T-cell (primary cell): ENCODE measurements around the gene UBE2I. TPM values are rescaled to one million over a fixed set of nuclear protein-coding genes. Genes with fewer than 3 reads are reported as not detected.
"Not testable (repeated sequence)": the region's sequence is repeated elsewhere in the genome, so short reads cannot be mapped to it uniquely, and the experiment has no call there.

ENCODE experiments used
- ATAC-seq, 4 experiments: fragments of 200-7000 bp in 3 of 4; fragments of 150-1000 bp in 1 of 4; cut with Tn5 transposase; replicated peaks in 1 of 4; 1 replicate in 3 of 4; 2 replicates in 1 of 4; pipeline ENCODE4 v1.10.0; 2021; ENCODE audit warnings: moderate library complexity in 3 of 4, mild to moderate bottlenecking in 2 of 4, moderate number of reproducible peaks in 1 of 4
- CTCF ChIA-PET, 2 donors: fragments of 300-600 bp; sonication (Branson Sonifier 250); formaldehyde crosslinking; loops; one replicate each; lab custom pipeline; 2022; ENCODE audit warnings: antibody characterized with exemption in 2 of 2; lab: Charles Lee
- POLR2A ChIA-PET, 2 donors: fragments of 300-600 bp; sonication (Branson Sonifier 250); formaldehyde crosslinking; loops; one replicate each; lab custom pipeline; 2022; ENCODE audit warnings: antibody characterized with exemption in 2 of 2; lab: Charles Lee
- DNase-seq, 35 experiments: peaks; one replicate each; pipeline versions ENCODE4 v3.0.0 to v3.0.0-alpha.2; 2013 to 2023
- H3K27ac ChIP-seq: one replicate; pipeline ENCODE4 v1.5.1; 2013; ENCODE audit warnings: low read length
- H3K27me3 ChIP-seq, 2 experiments: replicated peaks in 1 of 2; 1 replicate in 1 of 2; 2 replicates in 1 of 2; pipeline versions ENCODE4 v1.6.1 to v1.7.0; 2013; ENCODE audit warnings: low read length in 1 of 2, mixed read lengths in 1 of 2; ENCODE audit not compliant: control insufficient read depth in 2 of 2, insufficient read depth in 2 of 2; ENCODE audit errors: extremely low read depth in 1 of 2
- H3K36me3 ChIP-seq, 2 donors: 1 replicate in 1 of 2; 2 replicates in 1 of 2; pipeline versions ENCODE4 v1.6.1 to v1.7.0; 2013; ENCODE audit warnings: low read length in 1 of 2; ENCODE audit not compliant: control insufficient read depth in 2 of 2, insufficient read depth in 1 of 2; ENCODE audit errors: extremely low read depth in 1 of 2
- H3K4me1 ChIP-seq, 2 experiments: 1 replicate in 1 of 2; 2 replicates in 1 of 2; pipeline versions ENCODE4 v1.6.1 to v1.7.0; 2013; ENCODE audit warnings: low read length in 2 of 2, mixed read lengths in 1 of 2; ENCODE audit not compliant: insufficient read depth in 2 of 2, control insufficient read depth in 1 of 2; ENCODE audit errors: extremely low read depth in 1 of 2
- H3K4me3 ChIP-seq, 2 donors: 1 replicate in 1 of 2; 2 replicates in 1 of 2; pipeline versions ENCODE4 v1.5.1 to v1.7.0; 2013; ENCODE audit warnings: mild to moderate bottlenecking in 2 of 2, low read length in 1 of 2, moderate library complexity in 1 of 2; ENCODE audit not compliant: control insufficient read depth in 1 of 2; ENCODE audit errors: extremely low read depth in 1 of 2
- H3K9me3 ChIP-seq: 2 replicates; pipeline ENCODE4 v1.7.0; 2013
- H3K27ac Mint-ChIP-seq, 2 donors: one replicate each; pipeline ENCODE4 v1.8.0; 2020 to 2021; ENCODE audit warnings: mild to moderate bottlenecking in 2 of 2, mixed read lengths in 2 of 2
- H3K27me3 Mint-ChIP-seq, 2 donors: one replicate each; pipeline ENCODE4 v1.8.0; 2021 to 2022; ENCODE audit warnings: mixed read lengths in 2 of 2
- H3K36me3 Mint-ChIP-seq: one replicate; pipeline ENCODE4 v1.8.0; 2021; ENCODE audit warnings: mixed read lengths
- H3K4me1 Mint-ChIP-seq, 3 donors: one replicate each; pipeline ENCODE4 v1.8.0; 2020 to 2022; ENCODE audit warnings: mixed read lengths in 3 of 3, mild to moderate bottlenecking in 1 of 3
- H3K4me3 Mint-ChIP-seq, 3 donors: one replicate each; pipeline ENCODE4 v1.8.0; 2020 to 2022; ENCODE audit warnings: mild to moderate bottlenecking in 3 of 3, mixed read lengths in 3 of 3, moderate library complexity in 3 of 3
- H3K9me3 Mint-ChIP-seq, 3 donors: one replicate each; pipeline ENCODE4 v1.8.0; 2020 to 2022; ENCODE audit warnings: mixed read lengths in 3 of 3
- WGBS: methylation state at CpG from one replicate; pipeline ENCODE4 v1.1.5; 2013; ENCODE audit warnings: missing lambda C conversion rate; ENCODE audit not compliant: insufficient coverage; 5-methylcytosine and 5-hydroxymethylcytosine counted together
- total RNA-seq, 35 experiments: library from RNA in 6 of 35; stranded (reverse) in 6 of 35; fragments of 120-200 nt in 1 of 35; gene quantifications; one replicate each; pipeline versions ENCODE4 v1.2.1 to v1.2.4 and lab custom pipeline; 2013 to 2026

The UBE2I gene
- total RNA-seq, 5 donors from 2014 or later (not counting 1 experiment from before 2014, with no cell fraction given) = 173 to 247 (median 190) TPM

DNA sequence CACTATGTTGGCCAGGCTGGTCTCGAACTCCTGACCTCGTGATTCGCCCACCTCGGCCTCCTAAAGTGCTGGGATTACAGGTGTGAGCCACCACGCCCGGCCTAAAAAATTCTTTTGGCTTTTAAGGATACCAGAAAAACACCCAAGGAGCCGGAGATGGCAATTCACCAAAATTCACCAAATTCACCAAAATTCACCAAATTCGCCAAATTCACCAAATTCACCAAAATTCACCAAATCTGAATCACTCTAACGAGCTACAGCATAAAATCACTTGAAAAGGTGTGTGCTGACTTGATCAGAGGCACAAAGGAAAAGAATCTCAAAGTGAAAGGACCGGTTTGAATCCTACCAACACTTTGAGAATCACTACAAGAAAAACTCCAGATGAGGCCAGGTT, 19.5 kb downstream of the UBE2I start:
- peaks cover 6 to 18% (median 15%) of the 10 kb centered on the region in 3 donors for H3K4me1 Mint-ChIP-seq
- DNase-seq, H3K4me3 ChIP-seq, POLR2A ChIA-PET, H3K27ac ChIP-seq, CTCF ChIA-PET, H3K9me3 ChIP-seq, ATAC-seq, H3K4me3 Mint-ChIP-seq, H3K9me3 Mint-ChIP-seq: not testable (repeated sequence)
- H3K36me3 Mint-ChIP-seq = peaks cover 11% of the 10 kb centered on the region
- H3K4me1 ChIP-seq = peaks cover 6 to 33% of the 10 kb centered on the region in 2 experiments
- peaks cover 0 to 32% of the 10 kb centered on the region in 2 experiments for H3K27me3 ChIP-seq
- H3K36me3 ChIP-seq = peaks cover 9 to 17% of the 10 kb centered on the region in 2 donors
- 92% methylated on average over 8 of the region's 10 CpGs for WGBS
- peaks cover 0 to 15% of the 10 kb centered on the region in 2 donors for H3K27me3 Mint-ChIP-seq
- peak overlapping the region in 1 of 2 donors; percentile 43 for H3K27ac Mint-ChIP-seq

DNA sequence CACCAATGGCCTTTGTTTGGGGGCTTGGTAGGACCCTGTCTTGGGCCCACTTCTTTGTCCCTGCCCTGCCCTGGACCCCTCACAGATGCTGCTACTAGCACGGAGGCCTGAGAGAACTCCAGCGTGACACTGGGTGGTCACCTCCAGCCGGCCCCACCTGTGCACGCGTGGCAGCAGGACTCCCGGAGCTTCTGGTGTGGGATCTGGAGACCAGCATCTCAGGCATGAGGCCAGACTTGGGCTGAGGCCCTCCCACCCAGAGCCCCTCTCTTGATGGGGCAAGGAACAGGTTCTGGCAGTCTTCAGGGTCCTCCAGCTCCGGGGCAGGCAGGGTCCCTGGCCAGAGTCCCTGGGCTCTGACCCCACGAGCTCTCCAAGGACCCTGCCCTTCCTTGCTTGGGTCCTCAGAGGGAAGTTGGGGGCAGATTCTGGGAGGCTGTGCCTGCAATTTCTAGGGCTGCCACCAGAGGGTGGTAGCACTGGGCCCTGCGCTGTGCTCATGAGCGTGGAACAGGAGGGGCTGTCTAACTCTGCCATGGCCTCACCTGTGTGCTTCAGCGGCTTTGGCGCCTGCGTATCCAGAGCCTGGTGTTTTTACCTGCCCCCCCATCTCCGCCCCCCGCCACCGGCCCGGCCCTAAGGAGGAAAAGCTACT, 21.0 kb downstream of the UBE2I start:
- H3K27me3 ChIP-seq = peaks cover 5 to 46% of the 10 kb centered on the region in 2 experiments
- Mint-ChIP-seq H3K27me3 (peaks cover 4 to 24% of the 10 kb centered on the region in 2 donors), H3K4me1 (peaks cover 6 to 22% (median 18%) of the 10 kb centered on the region in 3 donors), H3K9me3 (no peaks in the 10 kb centered on the region), H3K36me3 (peaks cover 4% of the 10 kb centered on the region), H3K4me3 (no peak overlapping the region), H3K27ac (no peak overlapping the region)
- peaks cover 1 to 4% of the 10 kb centered on the region in 2 donors for H3K36me3 ChIP-seq
- no peak for ATAC-seq
- H3K27ac ChIP-seq = no peak overlapping the region
- DNase-seq = no peak
- no peak overlapping the region for H3K4me3 ChIP-seq
- peaks cover 6 to 42% of the 10 kb centered on the region in 2 experiments for H3K4me1 ChIP-seq
- ChIA-PET POLR2A (interaction anchor here in 1 of 2 donors (0.6 kb wide), 1 partner anchor 875 kb away, joined by 3 read pairs; no protein-coding TSS in a partner anchor), CTCF (interaction anchor here (0.6 to 0.7 kb wide), 2 partner anchors 19 to 22 kb away, joined by 3 to 7 read pairs; no protein-coding TSS in a partner anchor)
- H3K9me3 ChIP-seq = no peaks in the 10 kb centered on the region
- WGBS = 87% methylated on average over 15 of the region's 17 CpGs

DNA sequence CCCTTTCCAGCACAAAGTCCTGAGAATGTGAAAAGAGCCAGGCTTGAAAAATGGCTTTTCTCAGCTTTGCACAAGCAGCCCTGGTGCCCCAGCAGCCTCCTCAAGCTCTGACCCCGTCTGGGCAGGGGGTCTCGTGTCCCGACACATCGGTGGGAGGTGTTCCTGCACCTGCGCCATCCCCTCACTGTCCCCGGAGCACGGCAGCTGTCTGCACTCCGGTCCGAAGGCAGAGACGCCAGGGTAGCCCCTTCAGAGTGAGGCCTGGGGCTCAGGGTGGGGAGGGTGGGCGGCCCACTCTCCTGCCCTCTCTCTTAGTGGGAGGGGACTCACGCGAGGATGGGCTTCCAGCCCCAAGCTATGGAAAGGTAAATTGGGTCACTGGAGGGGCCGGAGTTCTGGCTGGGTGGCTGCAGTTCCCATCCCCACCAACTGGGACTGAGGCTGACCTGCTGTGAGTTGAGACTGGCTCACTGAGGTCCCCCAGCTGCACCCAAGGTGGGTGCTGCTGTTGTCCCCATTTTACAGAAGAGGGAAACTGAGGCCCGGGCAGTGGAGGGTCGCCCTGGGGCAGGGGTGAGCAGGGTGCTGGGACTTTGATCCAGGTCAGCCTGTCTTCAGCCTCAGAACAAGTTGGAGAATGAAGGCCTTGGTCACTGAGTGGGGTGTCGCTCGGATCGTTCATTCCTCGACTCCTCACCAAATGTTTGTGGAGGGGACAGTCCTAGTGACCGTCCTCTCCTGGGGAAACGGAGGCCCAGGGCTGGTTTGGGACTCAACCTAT, 21.7 kb downstream of the UBE2I start:
- H3K9me3 ChIP-seq = no peaks in the 10 kb centered on the region
- DNase-seq (no peak), ATAC-seq (no peak)
- peaks cover 0 to 3% of the 10 kb centered on the region in 2 donors for H3K36me3 ChIP-seq
- H3K4me1 Mint-ChIP-seq = peaks cover 6 to 22% (median 18%) of the 10 kb centered on the region in 3 donors
- WGBS = 75% methylated on average over 13 of the region's 22 CpGs
- peaks cover 4 to 24% of the 10 kb centered on the region in 2 donors for H3K27me3 Mint-ChIP-seq
- peaks cover 6 to 49% of the 10 kb centered on the region in 2 experiments for H3K4me1 ChIP-seq
- peak overlapping the region; percentile 72 for H3K27ac ChIP-seq
- H3K36me3 Mint-ChIP-seq = peaks cover 4% of the 10 kb centered on the region
- peaks cover 5 to 53% of the 10 kb centered on the region in 2 experiments for H3K27me3 ChIP-seq
- CTCF ChIA-PET = interaction anchor here (0.6 to 0.7 kb wide), 2 partner anchors 20 to 22 kb away, joined by 3 to 7 read pairs; no protein-coding TSS in a partner anchor
- H3K27ac Mint-ChIP-seq = peak overlapping the region; percentile 52 to 63
- H3K4me3 ChIP-seq = peak overlapping the region; percentile 30 to 66
- peak overlapping the region; percentile 54 to 79 (median 64) for H3K4me3 Mint-ChIP-seq
- no peaks in the 10 kb centered on the region for H3K9me3 Mint-ChIP-seq
- POLR2A ChIA-PET = interaction anchor here in 1 of 2 donors (0.6 kb wide), 1 partner anchor 875 kb away, joined by 3 read pairs; no protein-coding TSS in a partner anchor

DNA sequence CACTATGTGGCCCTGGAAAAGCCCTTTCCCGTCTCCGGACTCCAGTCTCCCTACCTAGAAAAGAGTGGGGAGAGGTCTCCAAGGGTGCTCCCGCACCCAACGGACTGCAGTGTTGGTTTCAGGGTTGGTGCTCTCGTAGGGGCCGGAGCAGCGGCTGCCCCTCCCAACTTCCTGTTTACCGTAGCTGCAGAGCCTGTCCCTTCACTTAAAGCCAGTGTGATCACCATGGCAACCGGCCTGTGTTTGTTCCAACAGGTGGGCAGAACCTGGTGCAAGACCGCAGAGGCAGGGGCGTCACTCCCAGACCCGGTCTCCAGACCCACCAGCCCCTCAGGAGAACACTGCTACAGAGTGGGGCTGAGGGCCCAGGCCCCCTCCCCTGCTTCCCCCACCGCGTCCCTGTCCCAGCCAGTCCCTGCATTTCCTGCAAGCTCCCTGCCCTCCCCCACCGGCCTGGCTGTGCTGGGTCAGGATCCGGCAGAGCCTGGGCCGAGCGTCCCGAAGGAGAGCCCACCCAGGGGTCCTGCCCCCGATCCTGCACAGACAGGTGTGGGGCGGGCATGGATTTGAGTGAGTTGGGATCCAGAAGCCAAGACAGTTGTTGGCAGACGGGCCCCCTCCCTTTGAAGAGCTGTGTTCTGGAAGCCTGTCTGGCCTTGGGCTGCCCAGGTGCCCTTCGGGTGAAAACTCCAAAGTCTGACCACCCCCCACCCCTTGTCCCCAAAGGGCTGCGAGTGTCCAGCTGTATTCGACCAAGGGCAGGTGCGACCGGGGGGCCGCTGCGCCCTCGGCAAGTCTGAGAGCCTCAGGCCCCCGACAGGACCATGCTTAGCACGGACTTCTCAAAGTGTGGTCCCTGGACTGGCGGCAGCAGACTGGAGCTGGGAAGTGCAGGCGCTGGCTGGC, 22.5 kb downstream of the UBE2I start:
- DNase-seq = peak in 32 of 35 experiments; percentile 10 to 70 (median 48)
- POLR2A ChIA-PET = interaction anchor here in 1 of 2 donors (0.6 kb wide), 1 partner anchor 11 kb away, joined by 4 read pairs; no protein-coding TSS in a partner anchor
- WGBS = 10% methylated on average over 21 of the region's 34 CpGs

DNA sequence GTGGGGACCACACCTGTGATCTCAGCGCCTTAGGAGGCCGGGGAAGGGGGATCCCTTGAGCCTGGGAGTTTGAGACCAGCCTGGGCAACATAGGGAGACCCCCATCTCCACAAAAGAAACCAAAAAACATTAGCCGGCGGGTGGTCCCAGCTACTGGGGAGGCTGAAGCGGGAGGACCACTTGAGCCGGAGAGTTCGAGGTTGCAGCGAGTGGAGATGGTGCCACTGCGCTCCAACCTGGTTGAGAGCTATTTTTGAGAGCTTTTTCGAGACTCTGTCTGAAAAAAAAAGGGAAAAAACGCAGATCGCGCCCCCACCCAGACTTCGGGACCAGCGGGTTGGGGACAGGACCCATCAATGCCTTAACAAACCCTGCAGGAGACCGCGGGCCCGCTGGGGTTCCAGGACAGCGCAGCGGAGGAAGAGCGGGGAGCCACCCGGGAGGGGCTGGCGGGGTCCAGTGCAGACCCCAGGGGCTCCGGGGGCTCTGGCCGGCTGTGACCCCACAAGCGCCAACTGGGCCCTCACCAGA, 23.2 kb downstream of the UBE2I start:
- Mint-ChIP-seq H3K27ac (no peak overlapping the region), H3K4me1 (peaks cover 6 to 22% (median 18%) of the 10 kb centered on the region in 3 donors), H3K4me3 (peak overlapping the region; percentile 68 to 79 (median 74)), H3K9me3 (no peaks in the 10 kb centered on the region), H3K36me3 (no peaks in the 10 kb centered on the region), H3K27me3 (peaks cover 4 to 25% of the 10 kb centered on the region in 2 donors)
- peak in 1 of 35 experiments; percentile 20 for DNase-seq
- POLR2A ChIA-PET = no interaction called here
- Histone ChIP-seq H3K27ac (no peak overlapping the region), H3K4me1 (peaks cover 6 to 50% of the 10 kb centered on the region in 2 experiments), H3K9me3 (no peaks in the 10 kb centered on the region), H3K36me3 (no peaks in the 10 kb centered on the region), H3K4me3 (peak overlapping the region in 1 of 2 donors; percentile 30), H3K27me3 (peaks cover 5 to 61% of the 10 kb centered on the region in 2 experiments)
- CTCF ChIA-PET = no interaction called here
- 5% methylated on average over 22 of the region's 26 CpGs for WGBS
- ATAC-seq = peak in 3 of 4 experiments; percentile 3 to 21 (median 7)

More for the DNA sequence above, 22.5 kb downstream of the UBE2I start:
- Histone ChIP-seq H3K4me1 (peaks cover 6 to 49% of the 10 kb centered on the region in 2 experiments), H3K27ac (peak overlapping the region; percentile 72), H3K4me3 (peak overlapping the region; percentile 30 to 66), H3K27me3 (peaks cover 5 to 57% of the 10 kb centered on the region in 2 experiments), H3K9me3 (no peaks in the 10 kb centered on the region), H3K36me3 (peaks cover 0 to 3% of the 10 kb centered on the region in 2 donors)
- H3K9me3 Mint-ChIP-seq = no peaks in the 10 kb centered on the region
- peak overlapping the region; percentile 52 to 63 for H3K27ac Mint-ChIP-seq
- CTCF ChIA-PET = no interaction called here
- H3K27me3 Mint-ChIP-seq = peaks cover 4 to 25% of the 10 kb centered on the region in 2 donors
- H3K4me1 Mint-ChIP-seq = peaks cover 6 to 22% (median 18%) of the 10 kb centered on the region in 3 donors
- ATAC-seq = peak in 3 of 4 experiments; percentile 21 to 28 (median 23)
- peak overlapping the region; percentile 68 to 79 (median 74) for H3K4me3 Mint-ChIP-seq
- no peaks in the 10 kb centered on the region for H3K36me3 Mint-ChIP-seq
